WERI-Rb-1 (cell line): ENCODE results near the gene TFB1M.
A peak's percentile ranks its signal among the peaks of the same experiment; 100 is the strongest.
"Not testable (repeated sequence)": the region's sequence is repeated elsewhere in the genome, so short reads cannot be mapped to it uniquely, and the experiment has no call there.

Source experiments
- DNase-seq: peaks from one replicate; pipeline ENCODE4 v3.0.0-alpha.2; 2020
- H3K27ac ChIP-seq: fragments of 250-450 bp; sonication (Bioruptor Pico); 2 replicates; pipeline ENCODE4 v1.5.1; 2020; ENCODE audit warnings: mild to moderate bottlenecking, moderate library complexity
- H3K27me3 ChIP-seq: fragments of 250-450 bp; sonication (Bioruptor Pico); 2 replicates; pipeline ENCODE4 v1.5.1; 2021; ENCODE audit warnings: mild to moderate bottlenecking, low read depth, moderate library complexity; ENCODE audit not compliant: insufficient read depth, severe bottlenecking
- H3K36me3 ChIP-seq: fragments of 250-450 bp; sonication (Bioruptor Pico); 2 replicates; pipeline ENCODE4 v1.5.1; 2020; ENCODE audit warnings: mild to moderate bottlenecking, moderate library complexity
- H3K4me3 ChIP-seq: 2 replicates; pipeline ENCODE4 v1.5.1; 2011; ENCODE audit warnings: low read depth, mild to moderate bottlenecking, control low read depth, low read length
- H3K9me3 ChIP-seq: fragments of 250-450 bp; sonication (Bioruptor Pico); 2 replicates; pipeline ENCODE4 v1.5.1; 2021; ENCODE audit warnings: mild to moderate bottlenecking, moderate library complexity; ENCODE audit not compliant: severe bottlenecking
- TF ChIP-seq, protein P1 (sequence below): IDR thresholded peaks from 2 replicates; pipeline ENCODE4 v1.5.1; 2011; ENCODE audit warnings: low read depth, mild to moderate bottlenecking, control low read depth, inconsistent platforms, low read length

TFB1M gene

DNA sequence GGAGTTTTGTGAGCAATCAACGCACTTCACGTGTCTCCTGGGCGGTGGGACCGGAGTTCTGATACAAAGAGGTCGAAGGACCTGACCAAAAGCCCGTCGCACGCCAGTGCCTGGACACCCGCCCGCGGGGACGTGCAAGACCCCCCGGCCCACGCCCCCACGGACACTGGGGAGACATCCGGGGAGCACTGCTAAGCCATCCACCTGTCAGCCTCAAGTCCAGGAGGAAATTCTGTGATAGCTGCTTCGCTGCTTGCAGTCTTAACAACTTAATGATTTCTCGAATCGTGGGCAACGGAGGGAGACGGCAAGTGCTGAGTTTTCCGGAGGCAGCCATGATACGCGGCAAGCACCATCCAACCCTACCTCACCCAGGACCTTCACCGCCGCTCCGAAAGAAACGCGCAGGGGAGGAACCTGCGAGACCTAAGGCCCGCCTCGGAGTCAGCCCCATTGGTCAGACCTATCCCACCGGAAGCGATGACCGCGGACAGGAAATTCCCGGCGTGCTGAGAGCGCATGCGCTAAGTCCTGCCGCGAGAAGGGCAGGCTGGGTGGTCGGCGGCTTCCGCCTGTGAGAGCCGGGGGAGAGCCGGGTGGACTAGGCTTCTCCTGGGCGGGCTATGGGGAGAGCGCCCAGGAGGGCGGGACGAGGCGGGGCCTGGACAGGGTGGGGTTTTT lies at the start of gene TFB1M:
Gene TFB1M, minus strand, starts transcription at position 393 of the 681 bp plus-strand sequence. Its CDS starts 56 bp downstream, at position 337.
- Histone ChIP-seq H3K27me3 (no peaks in the 10 kb centered on the region), H3K9me3 (no peaks in the 10 kb centered on the region), H3K36me3 (peaks cover 19% of the 10 kb centered on the region), H3K27ac (peak within 1 kb of the TSS; percentile 85), H3K4me3 (peak within 1 kb of the TSS; percentile 97)
- DNase-seq = peak; percentile 99
- TF ChIP-seq, protein P1, sequence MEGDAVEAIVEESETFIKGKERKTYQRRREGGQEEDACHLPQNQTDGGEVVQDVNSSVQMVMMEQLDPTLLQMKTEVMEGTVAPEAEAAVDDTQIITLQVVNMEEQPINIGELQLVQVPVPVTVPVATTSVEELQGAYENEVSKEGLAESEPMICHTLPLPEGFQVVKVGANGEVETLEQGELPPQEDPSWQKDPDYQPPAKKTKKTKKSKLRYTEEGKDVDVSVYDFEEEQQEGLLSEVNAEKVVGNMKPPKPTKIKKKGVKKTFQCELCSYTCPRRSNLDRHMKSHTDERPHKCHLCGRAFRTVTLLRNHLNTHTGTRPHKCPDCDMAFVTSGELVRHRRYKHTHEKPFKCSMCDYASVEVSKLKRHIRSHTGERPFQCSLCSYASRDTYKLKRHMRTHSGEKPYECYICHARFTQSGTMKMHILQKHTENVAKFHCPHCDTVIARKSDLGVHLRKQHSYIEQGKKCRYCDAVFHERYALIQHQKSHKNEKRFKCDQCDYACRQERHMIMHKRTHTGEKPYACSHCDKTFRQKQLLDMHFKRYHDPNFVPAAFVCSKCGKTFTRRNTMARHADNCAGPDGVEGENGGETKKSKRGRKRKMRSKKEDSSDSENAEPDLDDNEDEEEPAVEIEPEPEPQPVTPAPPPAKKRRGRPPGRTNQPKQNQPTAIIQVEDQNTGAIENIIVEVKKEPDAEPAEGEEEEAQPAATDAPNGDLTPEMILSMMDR = no peak

DNA sequence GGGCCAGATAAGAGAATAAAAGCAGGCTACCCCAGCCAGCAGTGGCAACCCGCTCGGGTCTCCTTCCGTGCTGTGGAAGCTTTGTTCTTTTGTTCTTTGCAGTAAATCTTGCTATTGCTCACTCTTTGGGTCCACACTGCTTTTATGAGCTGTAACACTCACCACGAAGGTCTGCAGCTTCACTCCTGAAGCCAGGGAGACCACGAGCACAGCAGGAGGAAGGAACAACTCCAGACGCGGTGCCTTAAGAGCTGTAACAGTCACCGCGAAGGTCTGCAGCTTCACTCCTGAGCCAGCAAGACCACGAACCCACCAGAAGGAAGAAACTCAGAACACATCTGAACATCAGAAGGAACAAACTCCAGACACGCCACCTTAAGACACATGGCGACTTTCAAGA lies 49.7 kb upstream of the TFB1M start:
- H3K36me3 ChIP-seq, DNase-seq, H3K9me3 ChIP-seq, H3K27me3 ChIP-seq, H3K27ac ChIP-seq, H3K4me3 ChIP-seq: not testable (repeated sequence)

DNA sequence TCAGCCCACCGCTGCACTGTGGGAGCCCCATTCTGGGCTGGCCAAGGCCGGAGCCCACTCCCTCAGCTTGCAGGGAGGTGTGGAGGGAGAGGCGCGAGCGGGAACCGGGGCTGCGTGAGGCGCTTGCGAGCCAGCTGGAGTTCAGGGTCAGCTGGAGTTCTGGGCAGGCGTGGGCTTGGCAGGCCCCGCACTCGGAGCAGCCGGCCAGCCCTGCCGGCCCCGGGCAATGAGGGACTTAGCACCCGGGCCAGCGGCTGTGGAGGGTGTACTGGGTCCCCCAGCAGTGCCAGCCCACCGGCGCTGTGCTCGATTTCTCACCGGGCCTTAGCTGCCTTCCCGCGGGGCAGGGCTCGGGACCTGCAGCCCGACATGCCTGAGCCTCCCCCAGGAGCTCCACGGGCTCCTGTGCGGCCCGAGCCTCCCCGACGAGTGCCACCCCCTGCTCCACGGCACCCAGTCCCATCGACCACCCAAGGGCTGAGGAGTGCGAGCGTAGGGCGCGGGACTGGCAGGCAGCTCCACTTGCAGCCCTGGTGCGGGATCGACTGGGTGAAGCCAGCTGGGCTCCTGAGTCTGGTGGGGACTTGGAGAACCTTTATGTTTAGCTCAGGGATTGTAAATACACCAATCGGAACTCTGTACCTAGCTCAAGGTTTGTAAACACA lies 48.8 kb upstream of the TFB1M start:
- H3K27ac ChIP-seq, H3K9me3 ChIP-seq, H3K36me3 ChIP-seq, DNase-seq, H3K27me3 ChIP-seq, H3K4me3 ChIP-seq: not testable (repeated sequence)

DNA sequence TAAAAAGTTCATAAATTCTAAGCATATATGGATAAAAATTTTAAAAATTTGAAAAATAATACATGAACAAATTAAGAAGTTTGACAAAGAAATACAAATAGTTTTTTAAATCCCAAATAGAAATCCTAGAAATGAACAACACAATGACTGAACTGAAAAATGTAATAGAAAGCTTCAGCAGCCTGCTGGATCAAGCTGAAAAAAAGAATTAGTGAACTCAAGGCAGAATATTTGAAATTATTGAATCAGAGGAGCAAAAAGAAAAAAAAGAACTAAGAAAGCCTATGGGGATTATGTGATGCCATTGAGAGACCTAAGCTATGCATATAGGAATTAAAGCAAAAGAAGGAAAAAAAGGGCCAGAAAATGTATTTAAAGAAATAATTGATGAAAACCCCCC lies 39.9 kb upstream of the TFB1M start:
- TF ChIP-seq, protein P1 = no peak
- DNase-seq = no peak

DNA sequence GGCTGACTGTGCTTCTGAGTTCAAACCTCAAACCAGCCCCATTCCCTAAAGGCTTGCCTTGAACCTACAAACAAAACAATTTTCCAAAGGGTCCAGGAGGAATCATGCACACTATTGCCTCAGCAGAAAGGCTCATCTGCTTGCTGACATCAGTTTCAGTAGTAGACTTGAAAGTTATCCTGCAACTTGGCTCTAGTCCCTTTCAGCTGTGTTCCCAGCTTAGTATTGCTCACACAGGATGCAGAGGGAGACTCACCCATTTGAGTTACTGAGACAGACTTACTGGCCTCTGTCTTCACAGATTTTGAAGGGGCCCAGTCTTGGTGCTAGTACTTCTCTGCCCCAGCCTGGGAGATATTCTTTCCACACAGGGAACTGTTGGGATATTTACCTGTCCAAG lies 38.5 kb upstream of the TFB1M start:
- DNase-seq = no peak
- no peak overlapping the region for H3K27ac ChIP-seq
- peaks cover 3% of the 10 kb centered on the region for H3K9me3 ChIP-seq
- H3K27me3 ChIP-seq = no peaks in the 10 kb centered on the region
- TF ChIP-seq, protein P1 = no peak
- H3K36me3 ChIP-seq = no peaks in the 10 kb centered on the region
- no peak overlapping the region for H3K4me3 ChIP-seq

More for the DNA sequence above, 39.9 kb upstream of the TFB1M start:
- no peak overlapping the region for H3K4me3 ChIP-seq
- H3K9me3 ChIP-seq = peaks cover 3% of the 10 kb centered on the region
- no peaks in the 10 kb centered on the region for H3K36me3 ChIP-seq
- H3K27ac ChIP-seq = no peak overlapping the region
- no peaks in the 10 kb centered on the region for H3K27me3 ChIP-seq

DNA sequence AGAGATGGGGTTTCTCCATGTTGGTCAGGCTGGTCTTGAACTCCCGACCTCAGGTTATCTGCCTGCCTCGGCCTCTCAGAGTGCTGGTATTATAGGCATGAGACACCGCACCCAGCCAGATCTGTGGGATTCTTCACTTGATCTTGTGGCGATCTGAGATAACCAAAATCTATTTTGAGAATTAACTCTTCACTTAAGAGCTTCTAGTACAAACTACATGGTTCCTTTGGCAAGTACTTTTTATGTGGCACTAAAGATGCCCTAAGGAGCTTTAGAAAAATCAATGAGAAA lies 37.8 kb upstream of the TFB1M start:
- H3K27ac ChIP-seq = no peak overlapping the region
- TF ChIP-seq, protein P1 = no peak
- no peaks in the 10 kb centered on the region for H3K27me3 ChIP-seq
- no peaks in the 10 kb centered on the region for H3K36me3 ChIP-seq
- H3K9me3 ChIP-seq = peaks cover 3% of the 10 kb centered on the region
- no peak for DNase-seq
- H3K4me3 ChIP-seq = no peak overlapping the region
